ENCODE data around the gene WFIKKN2. TPM values are rescaled to one million over a fixed set of nuclear protein-coding genes. Genes with fewer than 3 reads are reported as not detected.
A peak's percentile ranks its signal among the peaks of the same experiment; 100 is the strongest.

The WFIKKN2 gene
- total and polyA plus RNA-seq, 2 experiments from 2014 or later: 0.50 TPM; not detected in 1

DNA sequence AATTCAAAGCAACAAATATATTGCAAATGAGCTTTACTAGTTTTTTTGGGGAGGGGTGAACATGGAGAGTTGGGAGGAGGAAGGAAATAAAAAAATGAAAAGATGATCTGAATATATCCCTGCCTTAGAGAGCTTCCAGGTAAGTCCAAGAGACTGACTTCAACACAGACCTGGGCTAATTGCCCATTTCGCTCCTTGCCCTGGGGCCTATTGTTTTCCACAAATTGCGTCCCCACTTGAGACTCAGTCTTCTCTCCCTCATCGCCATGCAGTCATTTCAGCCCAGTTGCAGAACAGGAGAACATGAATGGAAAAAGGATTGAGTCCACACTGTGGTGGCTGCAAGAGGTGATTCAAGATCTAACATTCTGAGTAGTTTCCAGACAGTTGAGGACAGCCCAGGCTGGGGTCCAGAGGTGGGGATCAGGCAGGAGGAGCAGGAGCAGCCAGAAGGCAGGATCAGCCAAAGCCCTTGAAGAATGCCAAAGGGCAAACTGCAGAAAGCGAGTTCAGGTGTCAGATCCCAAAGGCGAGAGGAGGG, 52.4 kb downstream of the WFIKKN2 start:
- no peak for TF ChIP-seq EZH2 (IDR thresholded peaks at IDR 0.05; ENCODE audit: borderline replicate concordance)
- TF ChIP-seq EZH2phosphoT487 (IDR thresholded peaks at IDR 0.05; ENCODE audit: low read depth, severe bottlenecking, unreplicated experiment): no peak
- TF ChIP-seq, protein P1, sequence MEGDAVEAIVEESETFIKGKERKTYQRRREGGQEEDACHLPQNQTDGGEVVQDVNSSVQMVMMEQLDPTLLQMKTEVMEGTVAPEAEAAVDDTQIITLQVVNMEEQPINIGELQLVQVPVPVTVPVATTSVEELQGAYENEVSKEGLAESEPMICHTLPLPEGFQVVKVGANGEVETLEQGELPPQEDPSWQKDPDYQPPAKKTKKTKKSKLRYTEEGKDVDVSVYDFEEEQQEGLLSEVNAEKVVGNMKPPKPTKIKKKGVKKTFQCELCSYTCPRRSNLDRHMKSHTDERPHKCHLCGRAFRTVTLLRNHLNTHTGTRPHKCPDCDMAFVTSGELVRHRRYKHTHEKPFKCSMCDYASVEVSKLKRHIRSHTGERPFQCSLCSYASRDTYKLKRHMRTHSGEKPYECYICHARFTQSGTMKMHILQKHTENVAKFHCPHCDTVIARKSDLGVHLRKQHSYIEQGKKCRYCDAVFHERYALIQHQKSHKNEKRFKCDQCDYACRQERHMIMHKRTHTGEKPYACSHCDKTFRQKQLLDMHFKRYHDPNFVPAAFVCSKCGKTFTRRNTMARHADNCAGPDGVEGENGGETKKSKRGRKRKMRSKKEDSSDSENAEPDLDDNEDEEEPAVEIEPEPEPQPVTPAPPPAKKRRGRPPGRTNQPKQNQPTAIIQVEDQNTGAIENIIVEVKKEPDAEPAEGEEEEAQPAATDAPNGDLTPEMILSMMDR (IDR thresholded peaks at IDR 0.05; ENCODE audit: poor library complexity): no peak
- DNase-seq (ENCODE audit: low spot score): no peak
- no peaks in the 10 kb centered on the region for H3K27me3 ChIP-seq
- no peak overlapping the region for H2AFZ ChIP-seq
- no peak overlapping the region for H3K4me2 ChIP-seq
- H3K36me3 ChIP-seq (replicated peaks; ENCODE audit: insufficient read depth, low read depth): no peaks in the 10 kb centered on the region
- 83% methylated on average over 5 of the region's 5 CpGs for WGBS (ENCODE audit: low lambda C conversion rate, missing lambda C conversion rate)
- H3K9me3 ChIP-seq (ENCODE audit: low read depth): no peaks in the 10 kb centered on the region
- H3K9me2 ChIP-seq (replicated peaks; ENCODE audit: insufficient read depth): no peaks in the 10 kb centered on the region
- no peaks in the 10 kb centered on the region for H3K79me2 ChIP-seq
- no peak overlapping the region for H3K4me3 ChIP-seq
- no peak overlapping the region for H3K27ac ChIP-seq
- peaks cover 58% of the 10 kb centered on the region for H3K4me1 ChIP-seq (ENCODE audit: insufficient read depth)
- H4K20me1 ChIP-seq (ENCODE audit: insufficient read depth, poor library complexity, severe bottlenecking): no peaks in the 10 kb centered on the region

DNA sequence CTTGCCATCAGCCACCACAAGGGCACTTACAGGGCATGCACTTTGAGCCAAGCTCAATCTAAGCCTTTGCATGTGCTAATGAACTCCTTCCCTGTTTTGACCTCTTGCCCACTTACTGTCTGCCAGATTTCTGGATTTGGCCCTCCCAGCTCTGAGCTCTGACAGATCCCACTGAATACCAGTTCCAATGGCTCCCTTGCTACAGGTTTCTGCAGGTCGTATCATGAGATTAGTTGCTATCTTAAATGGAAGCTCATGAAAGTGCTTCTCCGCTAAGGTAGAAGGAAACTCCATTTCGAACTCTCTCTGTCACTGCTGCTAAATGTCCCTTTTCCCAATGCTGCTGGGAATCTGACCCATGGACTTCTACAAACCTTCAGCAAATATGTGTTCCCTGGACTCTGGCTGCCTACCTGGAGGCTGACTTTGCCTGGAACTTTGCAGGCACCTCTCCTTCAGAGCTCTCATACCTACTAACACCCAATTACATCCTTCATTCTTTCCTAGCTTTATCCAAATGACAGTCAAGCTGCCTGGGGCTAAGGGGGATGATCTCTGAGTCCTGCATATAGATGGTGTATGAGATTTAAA, 54.2 kb downstream of the WFIKKN2 start:
- Histone ChIP-seq H3K27ac (peak overlapping the region; percentile 93), H3K9me2 (replicated peaks; ENCODE audit: insufficient read depth) (no peaks in the 10 kb centered on the region), H3K27me3 (no peaks in the 10 kb centered on the region), H3K9me3 (ENCODE audit: low read depth) (no peaks in the 10 kb centered on the region), H4K20me1 (ENCODE audit: insufficient read depth, poor library complexity, severe bottlenecking) (no peaks in the 10 kb centered on the region), H3K79me2 (no peaks in the 10 kb centered on the region), H3K4me3 (no peak overlapping the region), H3K4me2 (peak overlapping the region; percentile 62), H2AFZ (no peak overlapping the region), H3K36me3 (replicated peaks; ENCODE audit: insufficient read depth, low read depth) (no peaks in the 10 kb centered on the region), H3K4me1 (ENCODE audit: insufficient read depth) (peaks cover 51% of the 10 kb centered on the region)
- TF ChIP-seq, protein P1 (IDR thresholded peaks at IDR 0.05; ENCODE audit: poor library complexity): no peak
- TF ChIP-seq EZH2phosphoT487 (IDR thresholded peaks at IDR 0.05; ENCODE audit: low read depth, severe bottlenecking, unreplicated experiment): no peak
- TF ChIP-seq EZH2 (IDR thresholded peaks at IDR 0.05; ENCODE audit: borderline replicate concordance): no peak
- 55% methylated on average over 3 of the region's 3 CpGs for WGBS (ENCODE audit: low lambda C conversion rate, missing lambda C conversion rate)
- DNase-seq (ENCODE audit: low spot score): peak; percentile 54

DNA sequence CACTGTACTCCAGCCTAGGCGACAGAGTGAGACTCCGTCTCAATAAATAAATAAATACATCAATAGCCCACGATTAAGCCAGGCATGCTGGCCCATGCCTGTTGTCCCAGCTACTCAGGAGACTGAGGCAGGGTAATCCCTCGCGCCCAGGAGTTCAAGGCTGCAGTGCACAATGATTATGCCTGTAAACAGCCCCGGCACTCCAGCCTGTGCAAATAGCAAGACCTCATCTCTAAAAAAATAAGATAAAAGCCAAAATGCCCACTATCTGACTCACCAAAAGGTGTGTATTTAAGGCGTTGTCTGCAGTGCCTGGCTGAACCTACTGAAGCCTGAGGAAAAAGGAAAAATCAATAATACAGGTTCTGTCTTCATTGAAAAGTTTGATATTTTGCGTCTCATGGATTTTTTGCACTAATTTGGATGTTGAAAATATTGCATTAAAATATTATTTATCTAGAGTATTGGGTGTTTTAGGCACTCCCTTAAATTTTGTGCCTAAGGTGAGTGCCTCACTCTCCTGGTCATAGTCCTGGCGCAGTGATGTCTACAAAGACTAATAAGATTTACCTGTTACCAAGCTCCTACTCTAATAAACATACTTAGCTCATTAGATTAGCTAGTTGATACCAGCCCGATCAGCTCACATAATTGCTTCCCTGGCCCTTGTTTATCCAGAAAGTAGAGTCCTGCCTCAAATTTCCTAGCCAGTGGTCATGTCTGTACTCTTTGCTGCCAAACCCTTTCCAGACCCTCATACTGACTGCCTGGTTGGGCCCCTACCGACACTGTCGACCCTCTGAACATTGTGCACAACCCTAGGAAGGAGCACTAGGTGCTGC, 55.5 kb downstream of the WFIKKN2 start:
- Histone ChIP-seq H3K4me1 (ENCODE audit: insufficient read depth) (peaks cover 41% of the 10 kb centered on the region), H3K9me2 (replicated peaks; ENCODE audit: insufficient read depth) (no peaks in the 10 kb centered on the region), H3K9me3 (ENCODE audit: low read depth) (no peaks in the 10 kb centered on the region), H3K4me2 (peak overlapping the region; percentile 62), H3K36me3 (replicated peaks; ENCODE audit: insufficient read depth, low read depth) (no peaks in the 10 kb centered on the region), H4K20me1 (ENCODE audit: insufficient read depth, poor library complexity, severe bottlenecking) (no peaks in the 10 kb centered on the region), H3K79me2 (no peaks in the 10 kb centered on the region), H2AFZ (no peak overlapping the region), H3K27me3 (no peaks in the 10 kb centered on the region), H3K4me3 (no peak overlapping the region), H3K27ac (peak overlapping the region; percentile 93)
- TF ChIP-seq EZH2phosphoT487 (IDR thresholded peaks at IDR 0.05; ENCODE audit: low read depth, severe bottlenecking, unreplicated experiment) (no peak), EZH2 (IDR thresholded peaks at IDR 0.05; ENCODE audit: borderline replicate concordance) (no peak)
- TF ChIP-seq, protein P1 (IDR thresholded peaks at IDR 0.05; ENCODE audit: poor library complexity): no peak
- WGBS (ENCODE audit: low lambda C conversion rate, missing lambda C conversion rate): 59% methylated on average over 12 of the region's 12 CpGs
- DNase-seq (ENCODE audit: low spot score): peak; percentile 64

Measured in hepatocyte (in vitro differentiated cells).